ENCODE data around the gene DCDC2B.

The DCDC2B gene

DNA sequence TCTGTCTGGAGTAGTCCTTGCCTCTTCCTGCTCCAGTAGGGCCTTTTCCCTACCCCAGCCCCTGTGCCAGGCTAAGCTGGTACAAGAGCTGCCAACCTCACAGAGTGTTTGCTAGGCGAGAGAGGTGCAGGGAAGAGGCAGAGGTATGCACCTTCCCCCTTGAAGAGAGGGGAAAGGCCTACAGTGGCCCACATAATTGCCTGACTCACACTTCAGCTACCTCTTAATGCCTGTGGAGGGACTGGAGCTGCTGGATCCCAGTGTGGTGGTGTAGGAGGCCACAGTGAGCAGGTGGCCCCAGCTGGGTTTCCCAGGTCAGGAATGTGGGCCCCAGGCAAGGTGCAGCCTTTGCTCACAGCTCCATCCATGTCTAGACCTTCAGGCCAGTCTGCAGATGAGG, 11.8 kb upstream of the DCDC2B start:
- DNase-seq = no peak

- DNase-seq = no peak
These were observed 11.1 kb upstream of the DCDC2B start for GRCh38 chr1:32197837-32198236.

DNA sequence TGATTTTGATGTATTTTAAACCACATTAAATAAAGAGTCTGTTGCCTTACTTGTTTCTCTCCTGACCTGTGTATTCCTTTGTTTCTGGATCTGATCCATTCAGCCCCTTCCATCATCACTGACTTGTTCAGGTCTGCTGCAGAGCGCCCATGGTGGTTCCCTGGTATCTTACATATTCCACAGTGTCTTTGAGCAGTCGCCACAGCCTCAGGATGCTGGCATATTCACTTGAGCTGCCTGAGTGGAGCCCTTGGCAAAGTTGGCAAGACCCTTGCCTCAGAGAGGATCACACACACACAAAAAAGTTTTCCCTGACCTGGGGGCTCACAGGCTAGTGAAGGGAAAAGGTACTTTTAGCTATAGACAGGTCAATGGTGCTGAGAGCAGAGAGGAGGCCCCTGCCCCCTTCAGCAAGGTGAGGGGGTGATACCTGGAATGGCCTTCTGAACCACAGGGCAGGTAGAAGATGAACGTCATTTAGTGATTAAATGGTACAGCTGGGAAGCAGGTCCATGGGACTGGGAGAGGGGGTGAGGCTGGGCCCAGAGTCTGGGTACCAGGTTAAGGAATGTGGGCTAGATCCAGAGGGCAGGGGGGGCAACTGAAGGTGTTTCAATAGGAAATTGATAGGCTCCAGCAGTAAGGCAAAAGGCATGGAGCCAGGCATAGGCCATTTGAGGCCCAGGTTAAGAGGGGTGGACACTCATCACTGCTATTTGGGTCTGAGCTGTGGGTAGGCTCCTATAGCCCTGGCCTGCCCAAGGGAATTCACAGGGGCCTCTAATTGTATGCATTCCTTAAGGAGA, 10.4 kb upstream of the DCDC2B start:
- DNase-seq = no peak

GRCh38 chr1:32199043-32199716, 9.7 kb upstream of the DCDC2B start:
- DNase-seq = no peak

GRCh38 chr1:32199717-32200072, 9.2 kb upstream of the DCDC2B start:
- no peak for DNase-seq

GRCh38 chr1:32200226-32201010, 8.5 kb upstream of the DCDC2B start, which contains the start of gene CCDC28B:
CCDC28B (plus strand) TSS chr1:32200595; CDS start chr1:32201936, 1,341 bp downstream.
- DNase-seq = peak in 1 of 2 experiments; percentile 36

GRCh38 chr1:32201011-32201855, 7.7 kb upstream of the DCDC2B start:
- DNase-seq = no peak

DNA sequence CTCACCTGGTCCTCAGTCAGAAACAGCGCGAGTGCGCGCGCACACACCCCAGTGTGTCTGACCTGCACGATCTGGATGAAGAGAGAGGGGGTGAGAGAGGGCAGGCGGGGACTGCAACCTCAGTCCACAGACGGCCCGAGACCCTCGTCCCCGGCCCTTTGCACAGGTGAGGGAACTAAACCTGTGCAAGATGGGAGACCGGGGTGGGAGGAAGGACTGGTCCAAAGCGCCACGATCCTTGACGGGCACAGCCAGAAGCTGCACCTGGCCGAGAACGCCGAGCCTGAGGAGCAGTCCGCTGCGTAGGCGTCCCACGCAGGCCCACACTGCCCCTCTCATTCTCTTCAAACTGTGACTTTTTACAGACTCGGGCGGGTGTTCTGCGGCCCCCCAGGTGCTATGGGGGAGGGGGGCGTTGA, 3.9 kb upstream of the DCDC2B start:
- DNase-seq = no peak

DNA sequence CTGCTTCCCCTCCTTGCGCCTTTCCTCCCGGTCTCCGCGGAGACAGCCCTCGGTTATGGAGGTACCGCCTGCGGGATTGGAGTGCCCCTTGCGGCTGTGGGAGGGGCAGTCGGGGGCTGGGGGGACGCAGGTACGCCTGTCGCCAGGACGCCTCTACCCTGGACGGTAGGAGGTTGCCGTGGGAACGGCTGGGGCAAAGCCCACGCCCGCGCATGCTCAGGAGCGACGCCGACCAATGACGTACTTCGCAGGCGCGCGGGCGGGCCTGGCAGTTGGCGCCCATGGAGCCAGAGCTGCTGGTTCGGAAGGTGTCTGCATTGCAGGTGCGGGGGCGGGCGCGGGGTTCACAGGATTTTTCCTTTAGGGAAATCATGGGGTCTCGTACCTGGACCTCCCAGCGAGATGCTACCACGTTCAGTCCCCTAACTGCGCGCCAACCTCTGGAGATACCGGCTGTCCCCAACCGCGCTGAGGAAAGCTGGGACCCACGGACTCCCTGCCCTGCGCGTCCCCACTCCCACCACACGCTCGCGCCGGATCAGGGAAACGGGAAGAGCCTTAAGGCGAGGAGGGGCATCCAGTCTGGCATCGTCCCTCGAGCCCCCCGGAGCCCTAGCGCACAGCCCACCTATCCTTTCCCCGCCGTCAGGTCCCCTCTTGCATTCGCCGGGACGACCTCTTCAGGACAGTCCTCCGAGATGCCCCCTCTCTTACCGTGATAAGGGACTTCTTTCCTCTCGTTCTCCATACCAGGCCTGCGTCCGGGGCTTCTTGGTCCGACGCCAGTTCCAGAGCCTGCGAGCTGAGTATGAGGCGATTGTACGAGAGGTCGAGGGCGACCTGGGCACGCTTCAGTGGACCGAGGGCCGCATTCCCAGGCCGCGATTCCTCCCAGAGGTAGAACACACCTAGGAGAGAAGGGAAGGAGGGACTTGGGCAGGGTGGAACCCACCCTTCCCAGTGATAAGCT, 3.2 kb upstream of the DCDC2B start, which contains the start of gene IQCC:
IQCC (plus strand) TSS at position 271 of the 970 bp plus-strand sequence; CDS start at position 282, 11 bp downstream.
- peak; percentile 89 to 92 for DNase-seq

DNA sequence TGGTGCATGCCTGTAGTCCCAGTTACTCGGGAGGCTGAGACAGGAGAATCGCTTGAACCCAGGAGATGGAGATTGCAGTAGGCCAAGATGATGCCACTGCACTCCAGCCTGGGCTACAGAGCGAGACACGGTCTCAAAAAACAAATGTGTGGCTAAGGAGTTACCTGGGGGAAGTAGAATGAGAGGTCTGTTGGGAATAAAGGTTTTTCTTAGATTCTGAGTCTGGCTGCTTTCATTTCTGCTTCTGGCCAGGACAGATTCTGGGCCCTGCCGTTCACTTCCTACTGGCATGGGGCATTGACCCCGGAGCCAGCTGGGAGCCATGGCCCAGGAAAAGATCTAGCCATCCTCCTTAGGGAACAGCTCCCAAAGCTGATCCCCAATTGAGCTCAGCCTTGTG, 420 bp upstream of the DCDC2B start:
- no peak for DNase-seq

GRCh38 chr1:32215629-32216480, 7.0 kb downstream of the DCDC2B start:
- DNase-seq = peak; percentile 18 to 50

DNA sequence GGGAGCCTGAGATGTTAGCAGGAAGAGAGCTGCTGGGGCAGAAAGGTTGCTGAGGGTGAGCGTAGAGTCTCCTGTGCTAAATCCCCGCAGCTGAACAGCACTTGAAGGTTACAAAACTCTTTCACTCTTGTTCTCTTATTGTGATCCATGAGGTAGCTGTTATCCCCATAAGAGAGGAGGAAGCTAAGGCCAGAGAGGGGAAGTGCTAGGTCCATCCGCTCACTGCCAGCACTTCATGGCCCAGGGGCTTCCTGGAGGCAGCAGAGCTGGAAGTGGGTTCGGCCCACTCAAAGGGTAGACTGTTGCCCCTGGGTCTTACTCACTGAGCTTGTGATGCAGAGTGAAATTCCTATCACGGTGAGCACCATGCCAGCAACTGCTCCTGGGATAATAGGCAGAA, 7.7 kb downstream of the DCDC2B start:
- DNase-seq = no peak

DNA sequence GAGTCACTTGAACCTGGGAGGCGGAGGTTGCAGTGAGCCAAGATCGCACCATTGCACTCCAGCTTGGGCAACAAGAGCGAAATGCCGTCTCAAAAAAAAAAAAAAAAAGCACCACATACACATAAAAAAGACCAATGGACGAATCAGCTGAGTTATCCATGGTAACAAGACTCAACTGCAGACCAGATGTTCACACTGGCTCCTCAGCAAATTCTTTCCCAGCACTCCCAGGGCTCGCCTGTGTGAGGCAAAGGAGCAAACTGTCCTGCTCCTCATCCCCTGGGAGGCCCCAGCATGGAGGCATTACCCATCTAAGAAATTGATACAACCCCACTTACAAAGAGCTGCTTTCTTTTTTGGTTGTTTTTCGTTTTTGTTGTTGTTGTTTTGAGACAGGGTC, 10.1 kb downstream of the DCDC2B start:
- no peak for DNase-seq

GRCh38 chr1:32220746-32221580, 12.1 kb downstream of the DCDC2B start:
- DNase-seq = no peak

- no peak for DNase-seq
These were observed 12.7 kb downstream of the DCDC2B start for GRCh38 chr1:32221581-32221979.

DNA sequence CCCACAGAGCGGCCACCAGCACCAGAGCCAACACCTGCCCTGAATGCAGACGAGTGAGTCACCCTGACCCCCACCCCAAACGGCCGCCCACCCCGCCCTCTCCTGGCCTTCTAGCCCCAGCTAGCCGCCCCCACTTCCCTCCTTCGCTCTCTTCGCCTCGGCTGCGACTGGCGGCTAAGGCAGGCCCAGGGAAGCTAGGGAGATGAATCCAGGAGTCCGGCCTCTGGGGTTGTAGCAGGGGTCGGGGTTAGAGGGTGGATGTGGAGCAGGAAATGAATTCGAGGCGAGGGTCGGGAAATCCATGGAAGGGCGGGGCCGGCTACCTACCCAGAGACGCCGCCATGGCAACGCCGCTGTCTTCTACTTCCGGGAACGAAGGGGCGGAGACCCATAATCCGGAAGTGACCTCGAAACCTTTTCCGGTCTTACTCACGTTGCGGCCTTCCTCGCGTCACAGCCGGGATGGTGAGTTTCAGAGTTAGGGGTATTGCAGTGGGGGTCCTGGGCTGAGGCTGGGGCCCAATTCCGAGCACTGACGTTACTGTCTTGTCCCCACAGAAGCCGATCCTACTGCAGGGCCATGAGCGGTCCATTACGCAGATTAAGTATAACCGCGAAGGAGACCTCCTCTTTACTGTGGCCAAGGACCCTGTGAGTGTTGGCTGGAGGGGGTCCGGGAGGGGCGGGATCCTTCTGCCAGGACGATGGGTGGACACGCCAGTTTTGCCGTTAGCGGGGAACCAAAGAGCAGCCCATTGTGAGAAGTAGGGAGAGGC, 13.3 kb downstream of the DCDC2B start, which contains the start of the genes EIF3I and TMEM234:
EIF3I (plus strand) TSS at position 428 of the 776 bp plus-strand sequence; CDS start at position 463, 35 bp downstream.
TMEM234 (minus strand) TSS at position 374 of the 776 bp plus-strand sequence; CDS start at position 343, 31 bp downstream.
- DNase-seq = peak; percentile 88 to 89

DNA sequence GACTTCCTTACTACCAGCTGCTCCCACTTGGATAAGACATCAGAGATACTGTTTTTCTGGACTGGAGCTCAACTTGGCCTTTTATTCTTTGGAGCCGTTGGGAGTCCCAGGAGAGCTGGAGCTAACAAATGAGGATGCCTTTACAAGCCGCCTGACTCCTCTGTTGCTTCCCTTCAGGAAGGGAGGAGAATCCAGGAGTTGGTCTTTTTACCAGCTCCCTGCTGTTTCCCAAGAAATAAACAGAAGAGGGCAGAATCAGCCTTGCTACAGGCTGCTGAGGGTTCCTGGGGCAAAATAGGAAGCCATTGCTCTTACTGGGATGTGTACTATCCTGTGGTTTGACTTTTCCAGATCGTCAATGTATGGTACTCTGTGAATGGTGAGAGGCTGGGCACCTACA, 14.8 kb downstream of the DCDC2B start:
- DNase-seq = no peak

DNA sequence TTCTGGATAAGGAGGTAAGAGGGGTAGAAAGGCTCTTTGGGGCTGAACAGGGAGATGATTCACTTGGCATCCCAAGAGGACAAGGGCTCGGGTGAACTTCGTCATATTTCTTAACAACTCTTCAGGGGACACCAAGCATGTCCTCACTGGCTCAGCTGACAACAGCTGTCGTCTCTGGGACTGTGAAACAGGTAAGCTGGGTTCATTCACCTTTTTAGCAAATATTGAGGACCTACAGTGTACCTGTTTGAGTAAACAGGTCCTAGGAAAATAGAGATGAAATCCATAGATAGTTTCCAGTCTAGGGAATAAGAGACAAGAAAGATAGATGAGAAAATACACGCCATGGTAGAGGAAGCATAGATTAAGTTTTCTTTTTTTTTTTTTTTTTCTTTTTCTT, 15.4 kb downstream of the DCDC2B start:
- DNase-seq = no peak

All from NCI-H1930 (cell line).